Nephron progenitor cell (in vitro differentiated cells): ENCODE data around the gene NEURL1.

ENCODE experiments used
- DNase-seq: peaks from one replicate; pipeline ENCODE4 v3.0.0; 2021
- H3K27ac Mint-ChIP-seq: 2 replicates; pipeline ENCODE4 v1.8.0; 2021; ENCODE audit warnings: mild to moderate bottlenecking, moderate library complexity, mixed read lengths
- H3K27me3 Mint-ChIP-seq: 2 replicates; pipeline ENCODE4 v1.8.0; 2021; ENCODE audit warnings: mild to moderate bottlenecking, low read depth, mixed read lengths; ENCODE audit not compliant: poor library complexity
- H3K36me3 Mint-ChIP-seq: 2 replicates; pipeline ENCODE4 v1.8.0; 2021; ENCODE audit warnings: low read depth, mixed read lengths
- H3K4me1 Mint-ChIP-seq: 2 replicates; pipeline ENCODE4 v1.8.0; 2021; ENCODE audit warnings: mixed read lengths
- H3K4me3 Mint-ChIP-seq: 2 replicates; pipeline ENCODE4 v1.8.0; 2021; ENCODE audit warnings: mild to moderate bottlenecking, moderate library complexity, mixed read lengths
- H3K9me3 Mint-ChIP-seq: 2 replicates; pipeline ENCODE4 v1.8.0; 2021; ENCODE audit warnings: mild to moderate bottlenecking, moderate library complexity, mixed read lengths
- TF ChIP-seq, protein P1 (sequence below): fragments of 200-600 bp; sonication (generic); IDR thresholded peaks from 2 replicates; pipeline ENCODE4 v1.5.0; 2021; ENCODE audit warnings: antibody characterized with exemption

NEURL1 gene

GRCh38 chr10:103573205-103573487 lies 79.6 kb downstream of the NEURL1 start:
- TF ChIP-seq, protein P1, sequence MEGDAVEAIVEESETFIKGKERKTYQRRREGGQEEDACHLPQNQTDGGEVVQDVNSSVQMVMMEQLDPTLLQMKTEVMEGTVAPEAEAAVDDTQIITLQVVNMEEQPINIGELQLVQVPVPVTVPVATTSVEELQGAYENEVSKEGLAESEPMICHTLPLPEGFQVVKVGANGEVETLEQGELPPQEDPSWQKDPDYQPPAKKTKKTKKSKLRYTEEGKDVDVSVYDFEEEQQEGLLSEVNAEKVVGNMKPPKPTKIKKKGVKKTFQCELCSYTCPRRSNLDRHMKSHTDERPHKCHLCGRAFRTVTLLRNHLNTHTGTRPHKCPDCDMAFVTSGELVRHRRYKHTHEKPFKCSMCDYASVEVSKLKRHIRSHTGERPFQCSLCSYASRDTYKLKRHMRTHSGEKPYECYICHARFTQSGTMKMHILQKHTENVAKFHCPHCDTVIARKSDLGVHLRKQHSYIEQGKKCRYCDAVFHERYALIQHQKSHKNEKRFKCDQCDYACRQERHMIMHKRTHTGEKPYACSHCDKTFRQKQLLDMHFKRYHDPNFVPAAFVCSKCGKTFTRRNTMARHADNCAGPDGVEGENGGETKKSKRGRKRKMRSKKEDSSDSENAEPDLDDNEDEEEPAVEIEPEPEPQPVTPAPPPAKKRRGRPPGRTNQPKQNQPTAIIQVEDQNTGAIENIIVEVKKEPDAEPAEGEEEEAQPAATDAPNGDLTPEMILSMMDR, result no peak
- H3K4me3 Mint-ChIP-seq, result no peak overlapping the region
- H3K27me3 Mint-ChIP-seq, result peaks cover 19% of the 10 kb centered on the region
- H3K9me3 Mint-ChIP-seq, result no peaks in the 10 kb centered on the region
- H3K36me3 Mint-ChIP-seq, result no peaks in the 10 kb centered on the region
- DNase-seq, result no peak
- H3K4me1 Mint-ChIP-seq, result peaks cover 35% of the 10 kb centered on the region
- H3K27ac Mint-ChIP-seq, result no peak overlapping the region

- Mint-ChIP-seq H3K27ac (peak overlapping the region; percentile 74), H3K36me3 (no peaks in the 10 kb centered on the region), H3K4me3 (no peak overlapping the region), H3K4me1 (peaks cover 41% of the 10 kb centered on the region), H3K27me3 (peaks cover 16% of the 10 kb centered on the region), H3K9me3 (no peaks in the 10 kb centered on the region)
- no peak for DNase-seq
- TF ChIP-seq, protein P1, result no peak
Measured at GRCh38 chr10:103574097-103575061, 80.9 kb downstream of the NEURL1 start.

DNA sequence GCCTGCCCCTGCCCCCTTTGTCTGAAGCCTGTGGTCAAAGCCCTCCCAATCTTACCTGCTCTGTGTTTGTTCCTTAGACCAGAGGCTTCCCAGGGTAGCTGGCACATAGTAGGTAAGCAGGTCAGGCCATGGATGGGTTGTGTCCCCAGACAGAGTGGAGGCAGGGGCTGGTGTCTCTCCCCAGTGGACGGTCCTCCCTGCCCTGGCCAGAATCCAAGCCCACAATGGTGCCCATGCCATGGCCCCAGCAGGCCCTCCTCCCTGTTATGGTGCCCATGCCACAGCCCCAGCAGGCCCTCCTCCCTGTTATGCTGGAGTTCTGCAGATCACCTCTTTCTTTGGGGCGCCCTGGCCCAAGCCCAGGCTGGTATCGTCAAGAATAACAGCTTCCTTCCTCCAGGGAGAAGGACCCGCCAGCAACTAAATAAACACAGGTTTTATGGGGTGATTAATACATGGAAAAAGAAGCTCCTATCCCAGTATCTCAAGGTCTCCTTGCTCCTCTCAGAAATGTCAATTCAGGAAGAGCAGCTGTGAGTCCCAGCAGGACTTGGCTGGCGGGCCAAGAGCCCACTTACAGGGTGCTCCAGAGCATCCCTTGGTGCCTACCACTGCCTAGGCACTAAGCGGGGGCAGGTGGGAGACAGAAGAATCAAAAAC lies 82.0 kb downstream of the NEURL1 start:
- TF ChIP-seq, protein P1, result no peak
- Mint-ChIP-seq H3K27ac (no peak overlapping the region), H3K4me1 (peaks cover 48% of the 10 kb centered on the region), H3K36me3 (no peaks in the 10 kb centered on the region), H3K9me3 (no peaks in the 10 kb centered on the region), H3K4me3 (no peak overlapping the region), H3K27me3 (peaks cover 6% of the 10 kb centered on the region)
- DNase-seq, result no peak

DNA sequence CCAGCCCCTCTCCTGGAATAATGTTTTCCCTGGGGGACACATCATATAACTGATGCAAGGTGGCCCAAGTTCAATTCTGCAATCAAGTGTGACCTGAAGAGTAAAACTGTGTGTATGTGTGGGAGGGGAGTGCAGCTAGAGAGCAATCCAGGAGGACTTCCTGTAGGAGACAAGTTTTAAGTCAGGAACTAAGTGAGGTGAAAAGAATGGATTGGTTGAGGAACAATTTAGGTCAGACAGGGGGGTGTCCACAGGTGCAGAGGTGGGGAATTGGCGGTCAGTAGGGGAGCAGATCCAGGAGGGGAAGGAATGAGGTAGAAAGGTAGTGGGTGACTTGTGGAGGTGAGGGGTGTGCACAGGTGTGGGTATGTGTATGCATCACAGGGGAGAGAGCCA lies 82.6 kb downstream of the NEURL1 start:
- Mint-ChIP-seq H3K4me3 (no peak overlapping the region), H3K36me3 (no peaks in the 10 kb centered on the region), H3K27ac (no peak overlapping the region), H3K27me3 (peaks cover 6% of the 10 kb centered on the region), H3K9me3 (no peaks in the 10 kb centered on the region), H3K4me1 (peaks cover 54% of the 10 kb centered on the region)
- DNase-seq, result no peak
- TF ChIP-seq, protein P1, result no peak

DNA sequence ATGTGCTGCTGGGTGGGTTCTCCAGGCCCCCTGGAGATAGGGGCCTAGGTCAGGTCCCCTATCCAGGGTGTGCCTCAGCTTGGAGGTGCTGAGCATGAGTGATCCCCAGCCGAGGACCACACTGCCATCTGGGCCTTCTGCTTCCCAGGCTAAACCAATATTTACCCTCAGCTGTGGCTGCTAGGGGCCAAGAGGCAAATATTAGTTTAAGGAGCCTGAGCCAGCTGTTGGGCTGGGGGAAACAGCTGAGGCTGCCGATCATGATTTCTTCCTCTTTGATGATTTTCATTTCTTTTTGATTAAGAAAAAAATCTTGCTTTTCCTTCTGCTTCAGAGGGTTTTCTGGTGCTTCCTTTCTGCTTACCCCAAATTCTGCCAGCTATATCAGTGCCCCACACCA lies 83.4 kb downstream of the NEURL1 start:
- Mint-ChIP-seq H3K36me3 (no peaks in the 10 kb centered on the region), H3K4me1 (peaks cover 61% of the 10 kb centered on the region), H3K9me3 (no peaks in the 10 kb centered on the region), H3K4me3 (no peak overlapping the region), H3K27ac (no peak overlapping the region), H3K27me3 (peaks cover 6% of the 10 kb centered on the region)
- TF ChIP-seq, protein P1, result no peak
- no peak for DNase-seq
